GM12864 (cell line): ENCODE data around the gene DCUN1D3.

ENCODE experiments used
- DNase-seq: peaks from one replicate; pipeline ENCODE4 v3.0.0-alpha.2; 2011; ENCODE audit warnings: low read depth
- H3K4me3 ChIP-seq: 2 replicates; pipeline ENCODE4 v1.5.1; 2011; ENCODE audit warnings: mild to moderate bottlenecking, low read depth, low read length, control low read depth
- CTCF ChIP-seq: IDR thresholded peaks from 2 replicates; pipeline ENCODE4 v1.5.1; 2011; ENCODE audit warnings: low read depth, mild to moderate bottlenecking, moderate library complexity, low read length, control low read depth, inconsistent platforms; ENCODE audit errors: missing control alignments

DCUN1D3 gene

GRCh38 chr16:20901068-20901435 is 894 bp upstream of the DCUN1D3 start:
- H3K4me3 ChIP-seq = peak overlapping the region; percentile 81
- DNase-seq = no peak
- TF ChIP-seq CTCF = no peak

DNA sequence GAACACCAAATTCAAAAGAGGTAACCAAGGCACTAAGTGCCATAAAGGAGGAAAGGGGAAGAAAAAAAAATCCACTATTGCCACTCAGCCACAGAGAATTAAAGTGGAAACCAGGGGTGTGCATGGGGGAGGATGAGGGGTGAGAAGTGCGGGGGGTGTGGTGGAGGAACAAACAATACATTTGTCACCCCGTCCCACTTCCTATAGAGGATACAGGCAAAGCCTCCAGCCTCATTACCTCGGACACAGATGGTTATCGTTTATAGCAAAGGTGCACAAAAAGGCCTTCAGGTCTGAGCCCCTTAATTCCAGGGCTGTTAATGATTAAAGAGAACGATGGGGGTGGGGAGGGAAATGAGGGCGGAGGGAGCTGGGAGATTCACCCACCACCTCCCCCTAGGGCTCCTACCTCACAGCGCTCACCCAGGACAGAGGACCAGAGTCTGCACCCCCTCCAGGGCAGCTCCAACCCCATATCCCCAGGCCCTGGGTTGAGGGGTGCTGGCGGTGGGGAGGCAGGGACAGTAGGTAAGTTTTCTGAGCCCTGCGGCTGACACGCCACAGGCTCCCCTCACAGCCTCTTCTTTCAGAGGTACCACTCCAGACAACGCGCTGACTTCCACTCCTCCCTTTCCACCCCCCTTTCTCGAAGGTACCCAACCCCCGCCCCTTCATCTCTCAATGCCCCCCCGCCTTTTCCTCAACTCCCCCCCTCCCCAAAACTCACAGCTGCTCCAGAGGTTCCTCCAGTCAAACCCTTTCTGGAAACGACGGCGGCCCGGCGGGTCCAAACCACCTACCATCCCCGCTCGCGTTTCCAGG is 470 bp downstream of the DCUN1D3 start:
- peak overlapping the region; percentile 81 for H3K4me3 ChIP-seq
- no peak for DNase-seq
- no peak for TF ChIP-seq CTCF

GRCh38 chr16:20899071-20899470 is 1.1 kb downstream of the DCUN1D3 start:
- TF ChIP-seq CTCF = no peak
- DNase-seq = no peak
- peak overlapping the region; percentile 81 for H3K4me3 ChIP-seq

GRCh38 chr16:20897922-20898321 is 2.2 kb downstream of the DCUN1D3 start:
- no peak overlapping the region for H3K4me3 ChIP-seq
- DNase-seq = no peak
- no peak for TF ChIP-seq CTCF

- no peak for TF ChIP-seq CTCF
- DNase-seq = no peak
- H3K4me3 ChIP-seq = no peak overlapping the region
These were observed 2.8 kb downstream of the DCUN1D3 start for GRCh38 chr16:20897253-20897897.

DNA sequence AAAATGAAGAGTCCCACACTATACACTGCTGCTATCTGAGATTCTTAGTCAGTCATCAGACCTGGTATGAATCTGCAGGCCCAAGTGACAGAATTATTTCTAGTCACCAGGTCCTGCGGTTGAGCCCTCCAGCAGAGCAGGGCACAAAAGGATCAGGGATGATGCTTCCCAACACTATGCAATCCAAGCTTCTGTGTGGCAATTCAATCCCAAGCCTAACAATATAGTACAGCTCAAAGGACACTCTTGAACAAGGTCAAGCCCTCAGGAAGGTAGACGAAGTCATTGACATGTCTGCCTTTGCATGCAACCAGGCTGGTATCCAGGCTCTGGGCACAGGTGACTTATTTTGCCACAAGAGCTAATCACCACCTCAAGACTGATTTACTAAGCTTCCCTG is 5.8 kb downstream of the DCUN1D3 start:
- no peak for TF ChIP-seq CTCF
- no peak for DNase-seq
- no peak overlapping the region for H3K4me3 ChIP-seq
